PFSK-1 (cell line): ENCODE data around the gene ANKRD13A.

ENCODE experiments used
- FOXP2 ChIP-seq: optimal IDR thresholded peaks from 2 replicates; pipeline ENCODE3; 2011; ENCODE audit warnings: borderline replicate concordance, control low read depth, inconsistent platforms; ENCODE audit not compliant: insufficient read depth; ENCODE audit errors: extremely low read length, extremely low read depth
- POLR2AphosphoS5 ChIP-seq: IDR thresholded peaks from 2 replicates; pipeline ENCODE4 v1.6.1; 2012; ENCODE audit warnings: low read depth, mild to moderate bottlenecking, control low read depth, low read length, moderate library complexity
- REST ChIP-seq, 2 experiments: IDR thresholded peaks; 2 replicates each; pipeline versions ENCODE4 v1.6.1 to v1.8.0; 2011 to 2012; ENCODE audit warnings: low read depth in 2 of 2, low read length in 2 of 2, control low read depth in 1 of 2, inconsistent platforms in 1 of 2, mild to moderate bottlenecking in 1 of 2, moderate library complexity in 1 of 2; ENCODE audit not compliant: insufficient read depth in 1 of 2
- SIN3A ChIP-seq: IDR thresholded peaks from 2 replicates; pipeline ENCODE4 v1.6.1; 2012; ENCODE audit warnings: mild to moderate bottlenecking, low read length, moderate library complexity, borderline replicate concordance; ENCODE audit not compliant: insufficient read depth
- TAF1 ChIP-seq: IDR thresholded peaks from 2 replicates; pipeline ENCODE4 v1.6.1; 2012; ENCODE audit warnings: low read length, control low read depth, borderline replicate concordance; ENCODE audit not compliant: insufficient read depth

ANKRD13A gene

GRCh38 chr12:109981311-109981710, 17.9 kb upstream of the ANKRD13A start:
- no peak for TF ChIP-seq FOXP2
- TF ChIP-seq REST (IDR thresholded peaks at IDR 0.05; ENCODE audit: insufficient read depth in 1 of 2, low read depth in 2 of 2, low read length in 2 of 2), result no peak
- no peak for TF ChIP-seq SIN3A
- no peak for TF ChIP-seq TAF1
- TF ChIP-seq POLR2AphosphoS5, result no peak

GRCh38 chr12:109982210-109982609, 17.0 kb upstream of the ANKRD13A start:
- TF ChIP-seq REST (IDR thresholded peaks at IDR 0.05; ENCODE audit: insufficient read depth in 1 of 2, low read depth in 2 of 2, low read length in 2 of 2) (no peak), TAF1 (no peak), POLR2AphosphoS5 (no peak), SIN3A (no peak), FOXP2 (no peak)

- no peak for TF ChIP-seq REST (IDR thresholded peaks at IDR 0.05; ENCODE audit: insufficient read depth in 1 of 2, low read depth in 2 of 2, low read length in 2 of 2)
- no peak for TF ChIP-seq SIN3A
- TF ChIP-seq TAF1, result no peak
- no peak for TF ChIP-seq FOXP2
- no peak for TF ChIP-seq POLR2AphosphoS5
Observed at GRCh38 chr12:109983432-109984142, 15.6 kb upstream of the ANKRD13A start.

GRCh38 chr12:109987615-109988014, 11.6 kb upstream of the ANKRD13A start:
- TF ChIP-seq SIN3A, result no peak
- no peak for TF ChIP-seq FOXP2
- TF ChIP-seq TAF1, result no peak
- TF ChIP-seq REST (IDR thresholded peaks at IDR 0.05; ENCODE audit: insufficient read depth in 1 of 2, low read depth in 2 of 2, low read length in 2 of 2), result no peak
- no peak for TF ChIP-seq POLR2AphosphoS5

- TF ChIP-seq REST (IDR thresholded peaks at IDR 0.05; ENCODE audit: insufficient read depth in 1 of 2, low read depth in 2 of 2, low read length in 2 of 2) (no peak), TAF1 (no peak), FOXP2 (no peak), SIN3A (no peak), POLR2AphosphoS5 (no peak)
Observed at GRCh38 chr12:109988274-109988673, 11.0 kb upstream of the ANKRD13A start.
